ENCODE results near the gene ZNF222.

GRCh38 chr19:44051650-44052402 is 26.6 kb downstream of the ZNF222 start, which contains the start of gene ZNF223:
- TF ChIP-seq ATF3 (CRISPR knock-in tag; conservative IDR thresholded peaks at IDR 0.05) (no peak), CTCF (IDR thresholded peaks at IDR 0.05) (no peak), ZBTB43 (CRISPR knock-in tag; IDR thresholded peaks at IDR 0.05) (no peak), AFF4 (CRISPR knock-in tag; IDR thresholded peaks at IDR 0.05; ENCODE audit: borderline replicate concordance) (no peak), TEAD1 (CRISPR knock-in tag; IDR thresholded peaks at IDR 0.05) (no peak)

Measured in WTC11 (cell line).